Measurements from ENCODE around the gene PRAMEF10. TPM values are rescaled to one million over a fixed set of nuclear protein-coding genes. Genes with fewer than 3 reads are reported as not detected.

The PRAMEF10 gene
- total RNA-seq, 1 experiment from 2014 or later: not detected

Other genes starting within 250 kb of the PRAMEF10 start
- not detected in 2 replicates for gene AADACL3, start 182.2 kb downstream of the PRAMEF10 start, total RNA-seq (2021)
- gene CFAP107, start 152.1 kb downstream of the PRAMEF10 start, total RNA-seq (2021): not detected in 2 replicates
- gene PRAMEF12, start 124.5 kb downstream of the PRAMEF10 start, total RNA-seq (2021): not detected in 2 replicates
- not detected in 2 replicates for gene PRAMEF1, start 106.9 kb downstream of the PRAMEF10 start, total RNA-seq (2021)
- gene PRAMEF11, start 66.9 kb downstream of the PRAMEF10 start, total RNA-seq (2021): not detected in 2 replicates
- gene HNRNPCL1, start 49.5 kb downstream of the PRAMEF10 start, total RNA-seq (2021): not detected in 2 replicates
- not detected in 2 replicates for gene PRAMEF2, start 41.2 kb downstream of the PRAMEF10 start, total RNA-seq (2021)
- gene PRAMEF4, start 12.1 kb downstream of the PRAMEF10 start, total RNA-seq (2021): not detected in 2 replicates
- not detected in 2 replicates for gene PRAMEF7, start 18.3 kb upstream of the PRAMEF10 start, total RNA-seq (2021)
- gene PRAMEF6, start 49.3 kb upstream of the PRAMEF10 start, total RNA-seq (2021): not detected in 2 replicates
- gene PRAMEF27, start 158.3 kb upstream of the PRAMEF10 start, total RNA-seq (2021): not detected in 2 replicates
- gene HNRNPCL3, start 162.5 kb upstream of the PRAMEF10 start, total RNA-seq (2021): not detected in 2 replicates
- not detected in 2 replicates for gene PRAMEF25, start 172.5 kb upstream of the PRAMEF10 start, total RNA-seq (2021)
- gene HNRNPCL2, start 218.6 kb upstream of the PRAMEF10 start, total RNA-seq (2021): not detected in 2 replicates